ENCODE measurements around the gene ARL13B. TPM values are rescaled to one million over a fixed set of nuclear protein-coding genes. Genes with fewer than 3 reads are reported as not detected.

The ARL13B gene
- total RNA-seq, 4 donors from 2014 or later, result 1.2 to 2.7 (median 1.4) TPM

GRCh38 chr3:93969997-93970396 is 10.0 kb upstream of the ARL13B start:
- DNase-seq, result no peak
- H3K9me3 ChIP-seq, result no peaks in the 10 kb centered on the region
- no peaks in the 10 kb centered on the region for H3K36me3 ChIP-seq
- ATAC-seq, result no peak
- H3K4me1 ChIP-seq, result peaks cover 3% of the 10 kb centered on the region in 2 donors
- no peak overlapping the region for H3K4me3 ChIP-seq
- in situ Hi-C loops (cut with MboI; ENCODE audit: low sequenced_read_pairs in 4 of 4), result loop anchor here in 1 of 4 donors (5.0 kb wide), 1 partner anchor 43 kb away; no protein-coding TSS in a partner anchor
- no peak overlapping the region for H3K27ac ChIP-seq
- TF ChIP-seq POLR2A (IDR thresholded peaks at IDR 0.05) (no peak), CTCF (IDR thresholded peaks at IDR 0.05 in 4 of 5, conservative IDR thresholded peaks at IDR 0.05 in 1 of 5) (no peak)
- H3K27me3 ChIP-seq, result no peaks in the 10 kb centered on the region
- intact Hi-C loops (cut with DNase I; ENCODE audit: low total_unique reads), result no loop called here

GRCh38 chr3:93973131-93974126 is 6.5 kb upstream of the ARL13B start, which contains the start of gene PROS1:
Gene PROS1 (minus strand): TSS chr3:93973896. CDS start chr3:93973749, 147 bp downstream.
- intact Hi-C loops (cut with DNase I; ENCODE audit: low total_unique reads), result no loop called here
- no peaks in the 10 kb centered on the region for H3K9me3 ChIP-seq

GRCh38 chr3:93981649-93982048 is 1.7 kb downstream of the ARL13B start:
- ATAC-seq, result no peak
- H3K27ac ChIP-seq, result no peak overlapping the region
- H3K9me3 ChIP-seq, result no peaks in the 10 kb centered on the region
- intact Hi-C loops (cut with DNase I; ENCODE audit: low total_unique reads), result loop anchor here (5.0 kb wide), 1 partner anchor 81 kb away; the partner anchor contains the start of genes DHFR2 and NSUN3
- no peaks in the 10 kb centered on the region for H3K27me3 ChIP-seq
- H3K4me3 ChIP-seq, result no peak overlapping the region
- H3K36me3 ChIP-seq, result no peaks in the 10 kb centered on the region
- H3K4me1 ChIP-seq, result peaks cover 10 to 11% of the 10 kb centered on the region in 2 donors
- no peak for DNase-seq
- in situ Hi-C loops (cut with MboI; ENCODE audit: low sequenced_read_pairs in 4 of 4), result no loop called here
- no peak for TF ChIP-seq POLR2A (IDR thresholded peaks at IDR 0.05)
- TF ChIP-seq CTCF (IDR thresholded peaks at IDR 0.05 in 4 of 5, conservative IDR thresholded peaks at IDR 0.05 in 1 of 5), result no peak

More at GRCh38 chr3:93973131-93974126, 6.5 kb upstream of the ARL13B start, which contains the start of gene PROS1:
- in situ Hi-C loops (cut with MboI; ENCODE audit: low sequenced_read_pairs in 4 of 4), result no loop called here
- ATAC-seq, result peak; percentile 85 to 90
- TF ChIP-seq POLR2A (IDR thresholded peaks at IDR 0.05) (peak; percentile 28 to 38), CTCF (IDR thresholded peaks at IDR 0.05 in 4 of 5, conservative IDR thresholded peaks at IDR 0.05 in 1 of 5) (no peak)
- H3K4me1 ChIP-seq, result peaks cover 3% of the 10 kb centered on the region in 2 donors
- H3K27me3 ChIP-seq, result no peaks in the 10 kb centered on the region
- DNase-seq, result peak; percentile 64 to 66
- peak within 1 kb of the TSS; percentile 56 to 81 (median 75) for H3K27ac ChIP-seq
- H3K36me3 ChIP-seq, result no peaks in the 10 kb centered on the region
- peak within 1 kb of the TSS; percentile 55 to 71 (median 56) for H3K4me3 ChIP-seq

GRCh38 chr3:93983408-93983807 is 3.5 kb downstream of the ARL13B start:
- TF ChIP-seq CTCF (IDR thresholded peaks at IDR 0.05 in 4 of 5, conservative IDR thresholded peaks at IDR 0.05 in 1 of 5) (no peak), POLR2A (IDR thresholded peaks at IDR 0.05) (no peak)
- no peaks in the 10 kb centered on the region for H3K27me3 ChIP-seq
- no peak overlapping the region for H3K4me3 ChIP-seq
- ATAC-seq, result no peak
- no peak for DNase-seq
- no peaks in the 10 kb centered on the region for H3K36me3 ChIP-seq
- H3K9me3 ChIP-seq, result no peaks in the 10 kb centered on the region
- intact Hi-C loops (cut with DNase I; ENCODE audit: low total_unique reads) (loop anchor here (5.0 kb wide), 1 partner anchor 79 kb away; the partner anchor contains the start of genes DHFR2 and NSUN3), in situ Hi-C loops (cut with MboI; ENCODE audit: low sequenced_read_pairs in 4 of 4) (no loop called here)
- peaks cover 10 to 11% of the 10 kb centered on the region in 2 donors for H3K4me1 ChIP-seq
- H3K27ac ChIP-seq, result no peak overlapping the region

Measured in gastrocnemius medialis (tissue), 4 donors.